ENCODE measurements around the gene MACROD1. TPM values are rescaled to one million over a fixed set of nuclear protein-coding genes. Genes with fewer than 3 reads are reported as not detected.

MACROD1 gene
- total RNA-seq, 4 donors from 2014 or later = 30.6 to 45.0 (median 35.0) TPM

DNA sequence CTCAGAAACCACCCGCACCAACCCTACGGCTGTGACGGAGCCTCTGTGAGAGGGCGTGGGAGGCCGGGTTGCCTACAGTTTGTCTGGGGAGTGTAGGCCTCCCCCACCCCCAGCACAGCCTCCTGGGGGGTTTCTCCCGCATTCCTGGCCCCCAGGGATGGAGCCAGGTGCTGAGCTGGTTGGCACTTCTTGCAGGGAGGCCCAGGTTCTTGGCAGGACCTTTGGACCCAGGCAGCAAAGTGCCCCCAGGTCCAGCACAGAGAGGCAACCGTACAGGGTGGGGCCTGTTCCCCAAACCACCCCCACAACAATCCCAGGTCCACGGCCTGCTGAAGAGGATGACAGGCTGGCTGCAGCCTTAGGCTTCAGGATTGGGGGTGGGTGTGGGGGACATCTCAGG, 36.5 kb downstream of the MACROD1 start:
- H3K27me3 ChIP-seq = no peaks in the 10 kb centered on the region
- H3K27ac ChIP-seq = no peak overlapping the region
- H3K4me3 ChIP-seq = no peak overlapping the region
- H3K9me3 ChIP-seq = no peaks in the 10 kb centered on the region
- no peaks in the 10 kb centered on the region for H3K36me3 ChIP-seq
- no peak for DNase-seq (ENCODE audit: low spot score in 2 of 2)
- peaks cover 0 to 13% (median 0%) of the 10 kb centered on the region in 4 donors for H3K4me1 ChIP-seq
- WGBS, 2 donors = 75 to 88% methylated on average over 4 to 7 of the region's 8 CpGs
- no peak for TF ChIP-seq EP300 (IDR thresholded peaks at IDR 0.05)
- TF ChIP-seq CTCF (IDR thresholded peaks at IDR 0.05) = no peak
- TF ChIP-seq POLR2A (IDR thresholded peaks at IDR 0.05) = no peak

- Histone ChIP-seq H3K27ac (no peak overlapping the region), H3K4me3 (no peak overlapping the region), H3K36me3 (no peaks in the 10 kb centered on the region), H3K4me1 (peaks cover 0 to 17% (median 0%) of the 10 kb centered on the region in 4 donors), H3K9me3 (no peaks in the 10 kb centered on the region), H3K27me3 (no peaks in the 10 kb centered on the region)
- no peak for DNase-seq (ENCODE audit: low spot score in 2 of 2)
- WGBS, 2 donors = 84 to 87% methylated on average over 12 to 15 of the region's 15 CpGs
- TF ChIP-seq EP300 (IDR thresholded peaks at IDR 0.05) = no peak
- TF ChIP-seq CTCF (IDR thresholded peaks at IDR 0.05) = no peak
- no peak for TF ChIP-seq POLR2A (IDR thresholded peaks at IDR 0.05)
Observed at GRCh38 chr11:64128255-64129006, 37.5 kb downstream of the MACROD1 start.

- Histone ChIP-seq H3K9me3 (no peaks in the 10 kb centered on the region), H3K4me1 (peaks cover 0 to 24% (median under 1%) of the 10 kb centered on the region in 4 donors), H3K4me3 (no peak overlapping the region), H3K27ac (no peak overlapping the region), H3K36me3 (no peaks in the 10 kb centered on the region), H3K27me3 (no peaks in the 10 kb centered on the region)
- DNase-seq (ENCODE audit: low spot score in 2 of 2) = no peak
- TF ChIP-seq POLR2A (IDR thresholded peaks at IDR 0.05) (no peak), EP300 (IDR thresholded peaks at IDR 0.05) (no peak), CTCF (IDR thresholded peaks at IDR 0.05) (no peak)
- WGBS, 2 donors = 63 to 73% methylated on average over 24 of the region's 24 CpGs
Observed at GRCh38 chr11:64127267-64128072, 38.4 kb downstream of the MACROD1 start.

DNA sequence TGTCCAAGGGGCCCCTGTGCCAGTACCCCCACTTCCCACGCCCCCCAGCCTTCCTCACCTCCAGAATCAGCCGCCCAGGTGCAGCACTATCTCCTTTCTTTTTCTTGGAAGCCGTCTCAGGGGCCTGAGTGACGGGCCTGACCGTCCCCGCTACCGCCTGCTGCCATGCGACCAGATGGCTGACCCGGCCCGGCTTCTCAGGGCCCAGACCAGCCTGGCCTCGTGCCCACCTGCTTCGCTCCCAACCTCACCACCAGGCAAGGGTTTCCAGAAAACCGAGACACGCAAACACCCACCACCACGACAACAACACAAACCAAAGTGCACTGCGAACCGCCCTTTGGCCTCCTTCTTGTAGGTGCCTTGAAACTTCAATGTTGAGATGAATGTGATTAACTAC, 39.1 kb downstream of the MACROD1 start:
- DNase-seq (ENCODE audit: low spot score in 2 of 2) = no peak
- Histone ChIP-seq H3K4me1 (peaks cover 0 to 24% (median 5%) of the 10 kb centered on the region in 4 donors), H3K9me3 (no peaks in the 10 kb centered on the region), H3K4me3 (no peak overlapping the region), H3K27me3 (no peaks in the 10 kb centered on the region), H3K27ac (no peak overlapping the region), H3K36me3 (no peaks in the 10 kb centered on the region)
- WGBS, 2 donors = 76 to 79% methylated on average over 17 of the region's 17 CpGs
- TF ChIP-seq EP300 (IDR thresholded peaks at IDR 0.05) = no peak
- TF ChIP-seq POLR2A (IDR thresholded peaks at IDR 0.05) = no peak
- no peak for TF ChIP-seq CTCF (IDR thresholded peaks at IDR 0.05)

DNA sequence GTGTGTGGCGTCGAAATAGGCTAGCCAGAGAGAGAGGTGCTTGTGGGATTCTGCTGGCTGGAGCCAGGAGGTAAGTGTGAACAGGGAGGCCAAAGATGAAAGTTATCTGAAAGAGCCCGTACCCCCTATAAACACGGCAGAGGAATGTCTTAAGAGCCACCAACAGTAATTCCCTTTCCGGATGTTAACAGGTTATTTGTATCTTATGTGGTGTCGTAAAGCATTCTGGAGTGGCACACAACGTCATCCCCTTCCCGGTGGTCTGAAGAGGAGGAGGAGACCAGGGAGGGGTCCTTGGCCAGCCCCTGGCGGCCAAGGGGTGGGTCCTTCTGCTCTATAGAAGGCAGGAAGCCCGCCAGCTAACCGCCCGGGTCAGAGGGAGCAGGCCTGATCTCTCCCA, 39.5 kb downstream of the MACROD1 start:
- Histone ChIP-seq H3K4me1 (peaks cover 0 to 23% (median 8%) of the 10 kb centered on the region in 4 donors), H3K36me3 (no peaks in the 10 kb centered on the region), H3K9me3 (no peaks in the 10 kb centered on the region), H3K27me3 (no peaks in the 10 kb centered on the region), H3K27ac (no peak overlapping the region), H3K4me3 (no peak overlapping the region)
- WGBS, 2 donors = 72 to 78% methylated on average over 12 of the region's 12 CpGs
- DNase-seq (ENCODE audit: low spot score in 2 of 2) = no peak
- TF ChIP-seq POLR2A (IDR thresholded peaks at IDR 0.05) (no peak), EP300 (IDR thresholded peaks at IDR 0.05) (no peak), CTCF (IDR thresholded peaks at IDR 0.05) (no peak)
